Right kidney (tissue), 1 donor: Measurements from ENCODE around the gene PRSS3.
"Not testable (repeated sequence)": the region's sequence is repeated elsewhere in the genome, so short reads cannot be mapped to it uniquely, and the experiment has no call there.

Experiments
- DNase-seq: peaks from one replicate; pipeline ENCODE4 v3.0.0-alpha.2; 2016

Gene PRSS3

GRCh38 chr9:33785914-33786313, 9.4 kb upstream of the PRSS3 start:
- no peak for DNase-seq

GRCh38 chr9:33786681-33787080, 8.7 kb upstream of the PRSS3 start:
- no peak for DNase-seq

- no peak for DNase-seq
Measured at GRCh38 chr9:33787839-33788238, 7.5 kb upstream of the PRSS3 start.

- not testable (repeated sequence) for DNase-seq
Measured at GRCh38 chr9:33789429-33789828, 5.9 kb upstream of the PRSS3 start.

GRCh38 chr9:33791117-33791516, 4.2 kb upstream of the PRSS3 start:
- no peak for DNase-seq

GRCh38 chr9:33793496-33793895, 1.9 kb upstream of the PRSS3 start:
- DNase-seq: not testable (repeated sequence)

GRCh38 chr9:33794560-33794959, 801 bp upstream of the PRSS3 start:
- no peak for DNase-seq

GRCh38 chr9:33795819-33796218, 458 bp downstream of the PRSS3 start:
- no peak for DNase-seq

GRCh38 chr9:33796679-33797078, 1.3 kb downstream of the PRSS3 start:
- DNase-seq: not testable (repeated sequence)

- no peak for DNase-seq
Measured at GRCh38 chr9:33797837-33798236, 2.5 kb downstream of the PRSS3 start.

GRCh38 chr9:33798545-33798944, 3.2 kb downstream of the PRSS3 start:
- no peak for DNase-seq

GRCh38 chr9:33799928-33800704, 4.8 kb downstream of the PRSS3 start:
- no peak for DNase-seq

- no peak for DNase-seq
Measured at GRCh38 chr9:33800886-33801285, 5.5 kb downstream of the PRSS3 start.

GRCh38 chr9:33801943-33802500, 6.7 kb downstream of the PRSS3 start:
- not testable (repeated sequence) for DNase-seq

GRCh38 chr9:33804196-33804595, 8.8 kb downstream of the PRSS3 start:
- not testable (repeated sequence) for DNase-seq

- DNase-seq: not testable (repeated sequence)
Measured at GRCh38 chr9:33807156-33807555, 11.8 kb downstream of the PRSS3 start.

GRCh38 chr9:33808979-33809322, 13.6 kb downstream of the PRSS3 start:
- DNase-seq: not testable (repeated sequence)

- no peak for DNase-seq
Measured at GRCh38 chr9:33809506-33809905, 14.1 kb downstream of the PRSS3 start.

- DNase-seq: peak; percentile 34
Measured at GRCh38 chr9:33813712-33814641, 18.6 kb downstream of the PRSS3 start.

- no peak for DNase-seq
Measured at GRCh38 chr9:33815781-33816180, 20.4 kb downstream of the PRSS3 start.

GRCh38 chr9:33816327-33817252, 21.2 kb downstream of the PRSS3 start, which contains the start of gene UBE2R2:
Gene UBE2R2, plus strand, starts transcription at chr9:33817160. Its CDS starts 598 bp downstream, at chr9:33817758.
- peak; percentile 96 for DNase-seq
